ENCODE measurements around the gene C11orf97.
"Not testable (repeated sequence)": the region's sequence is repeated elsewhere in the genome, so short reads cannot be mapped to it uniquely, and the experiment has no call there.

C11orf97 gene

GRCh38 chr11:94525546-94526324 is 13.5 kb downstream of the C11orf97 start:
- no peak for FAIRE-seq

GRCh38 chr11:94526645-94527438 is 14.6 kb downstream of the C11orf97 start:
- no peak for FAIRE-seq

GRCh38 chr11:94528551-94528950 is 16.3 kb downstream of the C11orf97 start:
- FAIRE-seq, result no peak

- FAIRE-seq, result no peak
Measured at GRCh38 chr11:94532211-94532610, 19.9 kb downstream of the C11orf97 start.

- FAIRE-seq, result no peak
Measured at GRCh38 chr11:94533206-94533605, 20.9 kb downstream of the C11orf97 start.

- no peak for FAIRE-seq
Measured at GRCh38 chr11:94533696-94534630, 21.7 kb downstream of the C11orf97 start.

- FAIRE-seq, result no peak
Measured at GRCh38 chr11:94536386-94536785, 24.1 kb downstream of the C11orf97 start.

GRCh38 chr11:94537031-94537600 is 24.9 kb downstream of the C11orf97 start:
- no peak for FAIRE-seq

GRCh38 chr11:94539420-94539819 is 27.2 kb downstream of the C11orf97 start:
- FAIRE-seq, result no peak

- no peak for FAIRE-seq
Measured at GRCh38 chr11:94543695-94544645, 31.7 kb downstream of the C11orf97 start, which contains the start of gene FUT4. FUT4 (plus strand) TSS chr11:94543921; CDS start chr11:94544134, 213 bp downstream.

- FAIRE-seq, result no peak
Measured at GRCh38 chr11:94544646-94545263, 32.5 kb downstream of the C11orf97 start.

- FAIRE-seq, result no peak
Measured at GRCh38 chr11:94545264-94546161, 33.3 kb downstream of the C11orf97 start.

- FAIRE-seq, result no peak
Measured at GRCh38 chr11:94546162-94546470, 33.9 kb downstream of the C11orf97 start.

- no peak for FAIRE-seq
Measured at GRCh38 chr11:94546886-94547285, 34.6 kb downstream of the C11orf97 start.

GRCh38 chr11:94549146-94549545 is 36.9 kb downstream of the C11orf97 start:
- FAIRE-seq, result no peak

- FAIRE-seq, result no peak
Measured at GRCh38 chr11:94550513-94550912, 38.3 kb downstream of the C11orf97 start.

GRCh38 chr11:94553938-94554337 is 41.7 kb downstream of the C11orf97 start:
- FAIRE-seq, result no peak

GRCh38 chr11:94555752-94556329 is 43.6 kb downstream of the C11orf97 start:
- FAIRE-seq, result not testable (repeated sequence)

GRCh38 chr11:94557421-94557820 is 45.2 kb downstream of the C11orf97 start:
- no peak for FAIRE-seq
